Activated T-cell treated with anti-CD3 and anti-CD28 coated beads, Interleukin-2, amount 50 U/mL, for 24 hours (primary cell): ENCODE data around the gene SLC26A11.
"Not testable (repeated sequence)": the region's sequence is repeated elsewhere in the genome, so short reads cannot be mapped to it uniquely, and the experiment has no call there.

Source experiments
- DNase-seq: peaks from one replicate; pipeline ENCODE4 v3.0.0-alpha.2; 2020
- H3K27ac Mint-ChIP-seq: 2 replicates; pipeline ENCODE4 v1.8.0; 2020; ENCODE audit warnings: mild to moderate bottlenecking, mixed read lengths
- H3K27me3 Mint-ChIP-seq: 2 replicates; pipeline ENCODE4 v1.8.0; 2020; ENCODE audit warnings: mixed read lengths
- H3K36me3 Mint-ChIP-seq: 2 replicates; pipeline ENCODE4 v1.8.0; 2020; ENCODE audit warnings: low read depth, mixed read lengths
- H3K4me1 Mint-ChIP-seq: 2 replicates; pipeline ENCODE4 v1.8.0; 2020; ENCODE audit warnings: low read depth, mixed read lengths
- H3K4me3 Mint-ChIP-seq: 2 replicates; pipeline ENCODE4 v1.8.0; 2020; ENCODE audit warnings: mild to moderate bottlenecking, moderate library complexity, mixed read lengths
- H3K9me3 Mint-ChIP-seq: 2 replicates; pipeline ENCODE4 v1.8.0; 2020; ENCODE audit warnings: mixed read lengths

The SLC26A11 gene

GRCh38 chr17:80233202-80233601 is 13.0 kb downstream of the SLC26A11 start:
- no peaks in the 10 kb centered on the region for H3K4me1 Mint-ChIP-seq
- no peak for DNase-seq
- no peak overlapping the region for H3K4me3 Mint-ChIP-seq
- peaks cover 75% of the 10 kb centered on the region for H3K36me3 Mint-ChIP-seq
- H3K27ac Mint-ChIP-seq = no peak overlapping the region
- peaks cover 19% of the 10 kb centered on the region for H3K9me3 Mint-ChIP-seq
- no peaks in the 10 kb centered on the region for H3K27me3 Mint-ChIP-seq

- DNase-seq = no peak
- no peaks in the 10 kb centered on the region for H3K4me1 Mint-ChIP-seq
- H3K4me3 Mint-ChIP-seq = no peak overlapping the region
- no peak overlapping the region for H3K27ac Mint-ChIP-seq
- H3K27me3 Mint-ChIP-seq = no peaks in the 10 kb centered on the region
- H3K36me3 Mint-ChIP-seq = peaks cover 74% of the 10 kb centered on the region
- H3K9me3 Mint-ChIP-seq = peaks cover 14% of the 10 kb centered on the region
Measured at GRCh38 chr17:80236911-80237310, 16.7 kb downstream of the SLC26A11 start.

- Mint-ChIP-seq H3K9me3 (peaks cover 11% of the 10 kb centered on the region), H3K4me3 (no peak overlapping the region), H3K27me3 (no peaks in the 10 kb centered on the region), H3K36me3 (peaks cover 73% of the 10 kb centered on the region), H3K4me1 (no peaks in the 10 kb centered on the region), H3K27ac (no peak overlapping the region)
- no peak for DNase-seq
Measured at GRCh38 chr17:80237386-80237785, 17.2 kb downstream of the SLC26A11 start.

- H3K27ac Mint-ChIP-seq = no peak overlapping the region
Measured at GRCh38 chr17:80242505-80242904, 22.3 kb downstream of the SLC26A11 start.

GRCh38 chr17:80243526-80244433 is 23.6 kb downstream of the SLC26A11 start:
- no peak overlapping the region for H3K4me3 Mint-ChIP-seq

More at GRCh38 chr17:80242505-80242904, 22.3 kb downstream of the SLC26A11 start:
- DNase-seq = no peak
- H3K27me3 Mint-ChIP-seq = no peaks in the 10 kb centered on the region
- H3K4me1 Mint-ChIP-seq = no peaks in the 10 kb centered on the region
- no peak overlapping the region for H3K4me3 Mint-ChIP-seq
- no peaks in the 10 kb centered on the region for H3K9me3 Mint-ChIP-seq
- H3K36me3 Mint-ChIP-seq = peaks cover 49% of the 10 kb centered on the region

GRCh38 chr17:80244448-80244847 is 24.2 kb downstream of the SLC26A11 start:
- not testable (repeated sequence) for H3K27ac Mint-ChIP-seq, H3K9me3 Mint-ChIP-seq, DNase-seq, H3K4me3 Mint-ChIP-seq, H3K27me3 Mint-ChIP-seq, H3K4me1 Mint-ChIP-seq
- H3K36me3 Mint-ChIP-seq = peaks cover 42% of the 10 kb centered on the region

More at GRCh38 chr17:80243526-80244433, 23.6 kb downstream of the SLC26A11 start:
- Mint-ChIP-seq H3K27ac (no peak overlapping the region), H3K9me3 (no peaks in the 10 kb centered on the region), H3K4me1 (no peaks in the 10 kb centered on the region), H3K27me3 (no peaks in the 10 kb centered on the region), H3K36me3 (peaks cover 39% of the 10 kb centered on the region)
- no peak for DNase-seq

- Mint-ChIP-seq H3K27ac (no peak overlapping the region), H3K36me3 (peaks cover 39% of the 10 kb centered on the region), H3K4me3 (no peak overlapping the region), H3K9me3 (no peaks in the 10 kb centered on the region), H3K27me3 (no peaks in the 10 kb centered on the region), H3K4me1 (no peaks in the 10 kb centered on the region)
- no peak for DNase-seq
Measured at GRCh38 chr17:80244871-80245509, 24.8 kb downstream of the SLC26A11 start.

- Mint-ChIP-seq H3K27ac (no peak overlapping the region), H3K4me3 (no peak overlapping the region), H3K4me1 (no peaks in the 10 kb centered on the region), H3K9me3 (no peaks in the 10 kb centered on the region), H3K36me3 (peaks cover 37% of the 10 kb centered on the region), H3K27me3 (no peaks in the 10 kb centered on the region)
- DNase-seq = no peak
Measured at GRCh38 chr17:80245566-80246265, 25.5 kb downstream of the SLC26A11 start.

- no peaks in the 10 kb centered on the region for H3K27me3 Mint-ChIP-seq
- H3K9me3 Mint-ChIP-seq = no peaks in the 10 kb centered on the region
- H3K27ac Mint-ChIP-seq = no peak overlapping the region
- no peak for DNase-seq
- H3K4me1 Mint-ChIP-seq = no peaks in the 10 kb centered on the region
- H3K36me3 Mint-ChIP-seq = peaks cover 33% of the 10 kb centered on the region
- H3K4me3 Mint-ChIP-seq = no peak overlapping the region
Measured at GRCh38 chr17:80246266-80246681, 26.0 kb downstream of the SLC26A11 start.

- H3K9me3 Mint-ChIP-seq = no peaks in the 10 kb centered on the region
- H3K4me3 Mint-ChIP-seq = no peak overlapping the region
- H3K27ac Mint-ChIP-seq = no peak overlapping the region
- peaks cover 30% of the 10 kb centered on the region for H3K36me3 Mint-ChIP-seq
- H3K4me1 Mint-ChIP-seq = peaks cover under 1% of the 10 kb centered on the region
- no peak for DNase-seq
- no peaks in the 10 kb centered on the region for H3K27me3 Mint-ChIP-seq
Measured at GRCh38 chr17:80246726-80247125, 26.5 kb downstream of the SLC26A11 start.

- H3K9me3 Mint-ChIP-seq = no peaks in the 10 kb centered on the region
- H3K36me3 Mint-ChIP-seq = peaks cover 25% of the 10 kb centered on the region
- peaks cover 9% of the 10 kb centered on the region for H3K4me1 Mint-ChIP-seq
- H3K4me3 Mint-ChIP-seq = no peak overlapping the region
- H3K27ac Mint-ChIP-seq = no peak overlapping the region
- no peak for DNase-seq
- H3K27me3 Mint-ChIP-seq = no peaks in the 10 kb centered on the region
Measured at GRCh38 chr17:80247561-80247960, 27.3 kb downstream of the SLC26A11 start.

- Mint-ChIP-seq H3K27ac (no peak overlapping the region), H3K36me3 (peaks cover 19% of the 10 kb centered on the region), H3K4me3 (no peak overlapping the region), H3K4me1 (peaks cover 16% of the 10 kb centered on the region), H3K27me3 (no peaks in the 10 kb centered on the region), H3K9me3 (no peaks in the 10 kb centered on the region)
- no peak for DNase-seq
Measured at GRCh38 chr17:80248001-80248893, 28.0 kb downstream of the SLC26A11 start.

GRCh38 chr17:80248894-80249710 is 28.9 kb downstream of the SLC26A11 start:
- DNase-seq = no peak
- H3K4me1 Mint-ChIP-seq = peaks cover 24% of the 10 kb centered on the region
- no peak overlapping the region for H3K4me3 Mint-ChIP-seq
- no peaks in the 10 kb centered on the region for H3K27me3 Mint-ChIP-seq
- H3K9me3 Mint-ChIP-seq = no peaks in the 10 kb centered on the region
- peaks cover 18% of the 10 kb centered on the region for H3K36me3 Mint-ChIP-seq
- H3K27ac Mint-ChIP-seq = no peak overlapping the region
